ENCODE measurements around the gene MTMR6.

MTMR6 gene

DNA sequence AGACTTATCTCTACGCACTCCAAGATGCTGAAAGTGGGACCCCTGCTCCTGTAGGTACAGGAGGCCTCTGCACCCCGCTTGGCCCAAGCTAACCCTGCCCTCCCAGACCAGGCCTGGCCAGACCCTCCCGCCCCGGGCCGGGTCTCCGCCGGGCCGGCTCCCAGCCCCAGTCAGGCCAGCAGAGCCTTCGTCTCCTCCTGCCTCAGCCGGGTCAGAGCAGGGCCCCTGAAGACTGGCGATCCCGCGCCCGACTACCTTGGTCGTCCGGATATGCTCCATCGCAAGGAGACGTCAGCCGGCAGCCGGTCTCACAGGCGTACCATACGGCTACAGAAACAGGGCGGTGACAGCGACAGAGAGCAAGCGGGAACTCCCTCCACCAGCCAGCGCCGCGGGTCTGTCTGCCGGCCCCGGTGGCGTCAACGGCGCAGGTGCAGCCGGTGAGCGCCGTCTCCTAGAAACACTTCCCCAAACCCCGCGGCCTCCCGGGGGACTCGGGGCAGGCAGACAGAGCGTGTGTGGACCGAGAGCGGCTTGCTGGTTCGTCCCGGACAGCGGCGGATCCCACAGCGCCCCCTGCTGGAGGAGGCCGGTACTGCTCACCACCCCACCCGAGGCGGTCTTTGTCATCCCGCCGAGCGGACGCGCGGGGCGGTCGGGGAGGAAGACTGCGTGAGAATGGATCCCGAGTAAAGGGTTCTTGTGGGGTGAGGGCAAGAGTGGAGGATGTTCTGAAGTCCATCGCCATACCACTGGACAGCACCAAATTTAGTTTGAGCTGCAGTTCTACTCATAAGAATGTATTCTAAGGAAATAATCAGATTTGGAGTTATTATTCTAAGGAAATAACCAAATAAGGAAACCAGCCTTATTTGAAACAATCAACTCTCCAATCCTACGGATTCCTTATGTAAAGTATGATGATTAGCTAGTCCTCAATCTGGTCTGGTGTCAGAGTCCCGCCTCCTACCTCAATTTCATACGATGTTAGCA is at the start of gene MTMR6:
MTMR6 (minus strand) TSS at position 520 of the 993 bp plus-strand sequence; CDS start at position 279, 241 bp downstream.
- peak; percentile 85 for DNase-seq

DNA sequence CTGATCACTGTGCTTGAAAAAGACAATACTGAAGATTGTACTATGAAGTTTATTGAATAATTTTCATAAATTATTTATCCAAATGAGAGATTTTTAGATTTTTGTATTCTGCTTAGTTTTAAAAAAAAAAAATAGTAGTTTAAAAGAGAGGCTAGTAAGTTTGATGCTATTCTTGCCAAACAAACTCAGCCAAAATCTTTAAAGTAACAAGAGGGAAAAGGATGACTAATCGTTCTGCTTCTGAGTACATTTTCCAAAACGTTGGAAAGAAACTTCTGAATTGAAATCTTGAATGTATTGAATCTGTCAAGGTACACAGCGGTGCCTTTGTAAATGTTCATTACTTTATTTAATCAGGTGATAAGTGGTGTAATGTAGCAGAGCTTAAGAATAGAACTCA is 48.6 kb upstream of the MTMR6 start:
- no peak for DNase-seq

DNA sequence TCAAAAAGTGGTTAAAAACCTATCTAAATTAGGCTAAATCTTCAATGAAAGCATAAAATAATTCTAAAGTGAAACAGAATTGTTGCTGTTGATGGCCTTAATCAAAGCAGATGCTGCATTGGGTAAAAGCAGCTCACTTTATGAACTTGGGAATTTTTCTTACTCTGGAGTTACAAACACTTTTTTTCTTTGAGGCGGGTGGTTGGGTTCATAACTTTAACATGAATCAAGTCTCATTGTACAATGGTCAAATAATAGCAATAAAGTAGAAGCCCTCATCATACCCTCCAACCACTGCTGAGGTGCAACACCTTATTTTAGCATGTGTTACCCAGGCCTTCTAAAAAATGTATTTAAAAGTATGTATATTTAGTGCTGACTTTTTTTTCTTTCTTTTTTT is 43.3 kb upstream of the MTMR6 start:
- peak; percentile 28 for DNase-seq

DNA sequence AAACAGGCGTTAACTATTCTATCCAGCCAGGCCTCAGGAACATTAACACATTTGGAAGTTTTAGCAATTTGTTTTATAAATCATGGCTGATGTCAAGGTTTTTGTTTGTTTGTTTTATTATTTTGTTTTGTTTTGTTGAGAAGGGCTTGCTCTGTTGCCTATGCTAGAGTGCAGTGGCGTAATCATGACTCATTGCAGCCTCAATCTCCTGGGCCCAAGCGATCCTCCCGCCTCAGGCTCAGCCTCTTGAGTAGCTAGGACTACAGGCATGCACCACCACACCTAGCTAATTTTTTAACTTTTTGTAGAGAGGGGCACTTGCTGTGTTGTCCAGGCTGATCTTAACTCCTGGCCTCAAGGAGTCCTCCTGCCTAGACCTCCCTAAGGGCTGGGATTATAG is 42.4 kb upstream of the MTMR6 start:
- DNase-seq: peak; percentile 5

DNA sequence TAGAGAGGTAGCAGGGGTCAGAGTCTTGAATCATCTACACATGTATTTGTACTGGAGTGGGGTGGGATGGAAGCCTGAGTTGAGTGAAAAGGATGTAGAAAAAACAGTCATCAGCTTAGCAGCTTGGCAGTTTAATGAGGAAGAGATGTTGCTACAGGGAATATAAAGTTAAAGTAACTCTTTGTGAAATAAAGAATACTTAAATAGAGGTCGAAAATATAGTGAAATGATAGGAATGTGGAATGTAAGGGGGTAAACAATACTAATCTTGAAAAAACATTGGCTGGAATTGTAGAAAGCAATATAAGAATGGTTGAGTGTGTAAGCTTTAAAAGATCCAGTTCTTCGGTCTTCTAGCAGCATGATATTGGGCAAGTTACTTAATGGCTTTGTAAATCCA is 36.8 kb upstream of the MTMR6 start:
- no peak for DNase-seq

DNA sequence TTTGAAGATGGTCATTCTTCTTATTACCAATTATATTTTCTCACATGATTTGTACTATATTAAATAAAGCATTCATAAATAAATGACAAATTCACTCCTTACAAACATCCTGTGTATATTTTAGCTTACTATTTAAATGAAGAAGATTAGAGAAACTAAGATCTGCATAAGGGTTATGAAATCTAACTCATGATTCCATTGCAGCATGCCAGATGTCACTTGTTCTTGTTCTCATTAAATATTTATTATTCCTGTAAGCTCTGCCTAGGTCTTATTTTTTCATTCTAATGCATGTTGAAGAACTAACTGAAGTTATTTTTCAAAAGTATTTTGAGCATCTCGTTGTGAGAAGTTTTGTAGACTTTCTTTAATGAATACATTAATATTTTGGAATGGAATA is 32.5 kb upstream of the MTMR6 start:
- no peak for DNase-seq

DNA sequence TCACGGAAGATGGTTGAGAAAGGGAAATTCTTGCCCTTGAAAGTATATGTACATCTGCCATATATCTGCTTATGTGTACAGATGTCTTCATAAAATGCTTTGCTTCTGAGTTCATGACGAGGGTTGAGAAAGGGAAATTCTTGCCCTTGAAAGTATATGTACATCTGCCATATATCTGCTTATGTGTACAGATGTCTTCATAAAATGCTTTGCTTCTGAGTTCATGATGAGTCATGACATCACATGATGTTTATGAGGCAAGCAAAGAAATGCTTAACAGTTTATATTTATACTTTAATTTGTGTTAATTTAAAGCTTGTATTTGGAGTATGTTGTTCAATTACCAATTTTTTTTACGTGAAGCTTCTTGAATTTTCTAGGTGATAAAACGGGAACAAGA is 31.7 kb upstream of the MTMR6 start:
- DNase-seq: peak; percentile 57

DNA sequence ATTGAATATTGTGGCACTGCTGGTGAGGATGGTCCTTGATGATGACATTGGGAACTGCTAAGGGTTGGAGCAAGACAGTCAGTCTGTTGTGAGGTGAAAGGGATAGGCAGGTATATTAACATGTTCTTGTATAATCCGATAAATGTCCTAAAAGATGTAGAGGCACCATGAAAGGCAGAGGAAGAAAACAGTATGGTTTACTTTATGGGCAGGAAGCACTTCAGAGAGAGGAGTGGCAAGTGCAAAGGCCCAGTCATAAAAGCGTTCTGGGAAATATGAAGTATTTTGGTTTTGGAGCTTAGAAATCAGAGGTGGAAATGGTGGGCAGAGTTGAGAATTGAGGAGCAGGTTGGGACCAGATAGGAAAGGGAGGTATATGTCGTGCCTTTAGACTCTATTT is 23.6 kb upstream of the MTMR6 start:
- no peak for DNase-seq

DNA sequence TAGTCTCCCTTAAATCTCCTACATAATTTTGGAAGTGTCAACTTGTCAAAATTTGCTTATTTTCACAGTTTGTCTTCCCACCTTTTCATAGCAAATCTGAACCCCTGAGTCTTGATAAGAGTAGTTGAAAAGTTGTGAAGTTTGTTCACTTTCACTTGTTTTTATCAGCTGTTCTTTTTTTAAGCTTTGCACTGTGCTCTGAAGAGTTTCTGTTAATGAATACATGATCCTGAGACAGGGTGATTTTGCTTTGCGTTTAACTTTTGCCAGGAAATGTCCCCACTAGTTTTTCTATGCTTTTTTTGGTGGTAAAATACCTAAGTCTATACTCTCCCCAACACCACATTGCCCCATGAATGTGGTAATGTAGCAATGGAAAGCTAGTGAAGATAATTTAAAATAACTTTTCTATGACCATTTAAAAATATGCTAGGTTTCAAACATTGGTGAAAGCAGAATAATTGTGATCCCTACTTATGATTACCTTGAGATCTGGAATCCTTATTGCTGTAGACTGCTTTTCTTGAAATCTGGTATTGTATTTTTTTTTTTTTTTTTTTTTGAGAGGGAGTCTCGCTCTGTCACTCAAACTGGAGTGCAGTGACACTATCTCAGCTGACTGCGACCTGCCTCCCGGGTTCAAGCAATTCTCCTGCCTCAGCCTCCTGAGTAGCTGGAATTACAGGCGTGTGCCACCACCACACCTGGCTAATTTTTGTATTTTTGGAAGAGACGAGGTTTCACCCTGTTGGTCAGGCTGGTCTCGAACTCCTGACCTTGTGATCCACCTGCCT is 19.6 kb upstream of the MTMR6 start:
- no peak for DNase-seq

DNA sequence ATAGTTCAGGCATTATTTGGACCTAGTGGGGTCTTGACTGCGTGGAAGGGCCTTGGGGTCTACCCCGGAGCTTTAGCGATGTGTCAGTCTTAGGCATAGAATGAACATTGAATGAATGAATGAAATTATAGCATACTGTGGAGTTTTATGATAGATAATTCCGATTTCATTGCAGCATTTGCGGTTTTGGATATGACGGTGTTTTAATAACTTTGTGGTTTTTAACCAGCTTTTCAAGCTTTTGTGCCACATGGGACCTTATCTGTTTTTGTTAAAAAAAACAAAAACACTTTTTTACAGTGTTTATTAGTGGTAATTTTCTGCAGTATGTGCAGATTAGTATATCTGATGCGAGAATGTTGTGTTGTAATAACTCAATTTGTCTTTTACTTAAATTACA is 14.8 kb upstream of the MTMR6 start:
- no peak for DNase-seq

DNA sequence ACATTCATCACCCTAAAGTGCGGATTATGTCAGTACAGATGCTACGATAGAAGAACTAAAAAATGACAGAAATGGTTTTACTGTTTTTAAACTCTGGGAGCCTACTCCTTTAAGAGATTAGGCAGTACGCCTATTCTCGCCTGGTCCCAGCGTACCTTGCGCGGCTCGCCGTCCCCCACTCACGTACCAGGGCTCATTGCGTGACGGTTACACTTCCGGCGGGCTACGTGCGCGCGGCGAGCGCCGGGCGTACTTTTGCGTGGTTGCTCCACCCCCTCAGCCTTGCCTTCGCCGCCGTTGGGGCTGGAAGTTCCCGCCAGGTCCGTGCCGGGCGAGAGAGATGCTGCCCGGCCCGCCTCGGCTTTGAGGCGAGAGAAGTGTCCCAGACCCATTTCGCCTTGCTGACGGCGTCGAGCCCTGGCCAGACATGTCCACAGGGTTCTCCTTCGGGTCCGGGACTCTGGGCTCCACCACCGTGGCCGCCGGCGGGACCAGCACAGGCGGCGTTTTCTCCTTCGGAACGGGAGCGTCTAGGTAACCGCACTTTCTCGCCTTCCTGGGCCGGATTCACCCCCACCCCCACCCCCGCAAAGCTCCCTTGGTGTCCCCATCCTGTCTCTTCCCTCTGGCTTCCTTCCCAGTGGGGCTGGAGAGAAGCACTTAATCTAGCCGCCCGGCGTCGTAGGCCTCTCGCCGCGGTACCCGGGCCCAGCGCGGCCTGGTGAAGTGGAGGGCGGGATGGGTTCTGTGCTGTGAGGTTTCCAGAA is 14.2 kb upstream of the MTMR6 start, which contains the start of gene NUP58:
NUP58 (plus strand) TSS at position 279 of the 767 bp plus-strand sequence; CDS start at position 428, 149 bp downstream.
- DNase-seq: peak; percentile 96

DNA sequence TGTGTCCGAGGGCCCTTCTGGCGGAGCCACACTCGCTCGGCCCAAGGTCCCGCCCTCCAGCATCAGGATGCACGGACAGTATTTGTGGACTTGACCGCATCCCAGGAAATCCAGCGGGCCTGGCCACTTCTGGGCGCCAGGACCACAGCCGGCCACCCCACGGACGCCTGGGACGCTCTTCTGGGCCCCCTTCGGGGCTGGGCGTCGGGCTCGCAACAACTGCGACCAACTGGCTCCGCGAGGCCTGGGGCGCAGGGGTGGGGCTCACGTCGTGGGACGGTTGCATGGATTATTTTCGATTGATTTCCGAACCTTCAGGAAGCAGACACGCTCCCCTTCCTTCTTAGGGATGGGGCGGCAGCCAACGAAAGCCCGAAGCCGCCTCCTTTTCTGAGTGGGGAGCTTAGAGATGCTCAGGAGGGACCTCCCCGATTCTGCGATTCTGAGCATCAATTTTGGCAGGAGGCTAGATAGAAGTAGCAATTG is 13.6 kb upstream of the MTMR6 start:
- DNase-seq: peak; percentile 39

DNA sequence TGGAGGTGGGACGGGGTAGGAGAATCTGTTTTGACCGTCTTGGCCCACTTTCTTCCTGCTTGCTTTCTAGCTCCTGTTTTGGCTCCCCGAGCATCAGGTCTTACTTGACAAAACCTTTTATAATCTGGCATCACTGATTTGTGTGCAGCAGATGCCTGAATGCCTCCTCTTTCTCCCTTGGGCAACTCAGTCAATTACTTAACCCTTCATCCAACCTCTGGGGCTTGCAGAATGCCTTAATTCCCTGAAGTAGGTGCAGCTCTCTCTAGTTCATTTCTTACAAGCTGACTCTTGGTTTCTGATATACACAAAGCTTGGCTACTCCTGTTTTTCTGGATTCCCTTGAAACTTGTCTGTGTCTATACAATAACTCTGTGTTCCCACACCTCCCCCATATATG is 8.4 kb upstream of the MTMR6 start:
- DNase-seq: no peak

DNA sequence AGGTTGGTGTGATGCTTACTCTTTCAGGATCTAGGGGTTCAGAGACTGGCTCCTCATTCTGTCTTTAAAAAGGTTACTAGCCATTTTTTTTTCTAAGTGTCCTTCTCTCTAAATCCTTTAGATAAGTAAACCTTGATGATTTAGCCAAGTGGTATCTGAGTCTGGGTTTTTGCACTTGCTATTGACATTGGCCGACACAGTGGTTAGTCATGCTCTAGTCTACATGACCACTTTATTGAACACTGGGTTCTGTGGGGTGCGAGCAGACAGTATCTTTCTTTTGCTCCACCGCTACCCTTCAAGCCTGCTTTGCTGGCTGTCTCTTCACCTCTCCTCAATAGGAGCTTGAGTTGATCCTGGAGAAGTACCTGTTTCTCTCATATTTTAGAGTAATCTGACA is 7.9 kb upstream of the MTMR6 start:
- DNase-seq: no peak

DNA sequence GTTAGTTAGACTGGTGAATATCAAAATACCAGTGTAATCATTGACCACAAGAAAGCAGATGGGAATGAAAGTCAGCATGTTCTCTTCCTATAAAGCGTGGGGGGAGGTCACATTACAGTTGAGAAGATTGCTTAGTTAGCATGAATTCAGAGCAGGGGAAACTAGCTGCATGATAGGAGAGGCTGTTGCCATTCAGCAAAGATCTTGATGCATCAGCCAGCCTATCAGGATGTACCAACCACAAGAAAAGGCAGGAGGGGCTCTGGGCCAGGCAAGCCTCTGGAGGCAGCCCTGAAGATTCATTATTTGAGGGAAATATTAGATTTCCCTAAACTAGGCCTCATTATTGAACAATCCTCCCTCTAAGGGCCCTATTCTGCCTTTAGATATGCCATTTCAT is 5.0 kb upstream of the MTMR6 start:
- no peak for DNase-seq

DNA sequence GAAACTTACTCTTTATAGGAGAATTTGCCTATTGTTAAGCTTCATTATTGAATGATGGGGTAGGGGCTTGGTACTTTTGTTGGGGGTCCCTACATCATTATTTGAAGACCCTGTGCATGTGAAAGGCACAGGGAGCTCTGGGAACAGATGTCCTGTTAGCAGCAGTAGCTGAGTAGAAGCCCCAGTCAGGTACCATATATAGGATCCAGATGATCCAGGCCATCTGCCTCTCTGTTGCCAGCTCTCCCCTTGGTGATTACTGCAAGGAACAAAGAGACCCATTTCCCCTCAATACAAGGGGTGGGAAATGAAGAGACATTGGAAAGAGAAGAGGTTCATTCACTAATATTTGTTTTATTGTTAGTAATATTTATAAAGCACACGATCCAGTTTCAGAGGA is 4.4 kb upstream of the MTMR6 start:
- no peak for DNase-seq

DNA sequence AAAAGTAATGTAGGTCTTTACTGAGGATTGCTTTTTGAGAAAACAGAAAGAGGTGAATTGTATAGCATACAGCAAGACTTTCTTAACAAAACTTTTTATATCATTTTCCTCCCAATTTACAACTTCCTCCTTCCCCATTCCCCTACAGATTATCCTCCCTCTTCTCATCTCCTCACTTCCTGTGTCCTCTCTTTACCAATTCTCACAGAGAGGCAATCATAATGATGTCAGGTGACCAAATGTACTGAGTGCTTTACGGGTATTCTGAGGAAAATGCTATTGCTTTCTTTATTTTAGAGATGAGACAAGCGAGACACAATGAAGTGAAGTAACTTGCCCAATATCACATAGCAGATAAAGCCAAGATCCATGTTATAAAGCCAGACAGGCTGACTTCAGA is 1.7 kb upstream of the MTMR6 start:
- DNase-seq: no peak

DNA sequence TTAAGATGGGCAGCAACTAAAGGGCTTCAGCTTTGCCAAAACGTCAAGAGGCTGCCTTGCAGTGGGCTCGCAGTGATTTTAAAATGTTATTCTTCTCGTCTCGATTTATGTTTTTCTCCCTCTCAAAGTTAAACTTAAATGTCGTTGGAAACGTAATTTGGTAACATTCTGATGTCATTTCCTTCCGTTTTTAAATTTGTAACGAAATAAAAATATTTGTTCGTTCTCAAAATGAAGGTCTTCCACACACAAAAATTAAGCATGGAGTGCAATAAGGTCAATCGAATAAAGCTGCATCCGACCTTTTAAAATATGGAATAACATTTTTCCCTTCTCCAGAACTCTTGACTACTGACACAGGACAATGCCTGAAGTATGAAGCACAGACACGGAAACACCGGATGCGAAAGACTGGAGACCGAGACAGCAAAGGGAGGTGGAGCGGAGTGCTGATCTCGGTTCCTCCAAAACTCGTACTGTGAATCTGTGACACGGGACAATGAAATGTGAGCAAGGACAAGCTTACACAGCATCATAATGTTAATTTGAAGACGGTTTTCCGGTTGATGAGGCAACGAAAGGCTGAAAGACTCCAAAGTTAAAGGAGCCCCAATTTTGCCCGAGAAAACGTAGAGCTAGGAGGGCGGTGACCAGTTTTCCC is 850 bp downstream of the MTMR6 start:
- DNase-seq: peak; percentile 53

DNA sequence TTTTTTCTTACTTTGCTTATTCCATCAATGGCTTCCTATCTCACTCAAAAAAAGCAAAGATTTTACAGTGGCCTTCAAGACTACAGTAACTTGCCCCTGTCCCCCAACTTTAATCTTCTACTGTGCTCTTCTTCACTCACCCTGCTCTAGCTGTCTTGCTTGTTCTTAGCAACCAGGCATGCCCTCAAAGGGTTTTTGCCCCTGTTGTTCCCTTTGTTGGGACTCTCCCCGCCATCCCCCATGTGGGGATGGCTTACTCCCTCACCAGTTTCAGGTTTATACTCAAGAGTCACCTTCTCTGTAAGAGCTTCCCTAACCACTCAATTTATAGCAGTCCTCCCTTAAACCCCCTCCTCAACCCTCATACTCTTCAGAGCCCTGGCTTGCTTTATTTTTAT is 5.4 kb downstream of the MTMR6 start:
- no peak for DNase-seq

DNA sequence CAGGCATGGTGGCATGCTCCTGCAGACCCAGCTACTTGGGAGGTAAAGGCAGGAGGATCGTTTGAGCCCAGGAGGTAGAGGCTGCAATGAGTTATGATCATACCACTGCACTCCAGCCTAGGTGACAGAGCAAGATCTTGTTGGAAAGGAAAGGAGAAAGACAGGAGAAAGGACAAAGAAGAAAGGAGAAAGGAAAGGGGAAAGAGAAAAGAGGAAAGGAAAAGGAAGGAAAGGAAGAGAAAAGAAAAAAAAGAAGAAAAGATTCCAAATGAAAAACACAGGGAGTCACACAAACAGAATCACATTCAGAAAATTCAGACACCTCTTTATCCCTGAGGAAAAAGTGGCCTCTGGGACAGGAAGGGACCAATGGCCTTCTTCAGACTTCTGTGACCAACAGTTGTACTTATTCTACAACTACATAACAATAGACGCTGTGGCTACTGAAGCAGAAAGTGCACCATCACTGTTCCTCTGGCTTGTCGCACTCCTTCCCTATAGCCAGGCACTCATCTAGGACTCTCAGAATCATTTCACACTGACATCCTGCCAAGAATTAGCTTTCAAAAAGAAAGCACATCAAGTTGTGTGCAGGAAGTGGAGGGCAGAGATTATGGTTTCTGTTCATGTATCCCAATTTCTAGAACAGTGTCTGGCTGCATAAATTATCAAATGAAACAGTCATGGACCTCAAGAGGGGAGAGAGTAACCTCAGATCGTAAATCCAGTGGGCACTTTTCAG is 5.9 kb downstream of the MTMR6 start:
- no peak for DNase-seq

DNA sequence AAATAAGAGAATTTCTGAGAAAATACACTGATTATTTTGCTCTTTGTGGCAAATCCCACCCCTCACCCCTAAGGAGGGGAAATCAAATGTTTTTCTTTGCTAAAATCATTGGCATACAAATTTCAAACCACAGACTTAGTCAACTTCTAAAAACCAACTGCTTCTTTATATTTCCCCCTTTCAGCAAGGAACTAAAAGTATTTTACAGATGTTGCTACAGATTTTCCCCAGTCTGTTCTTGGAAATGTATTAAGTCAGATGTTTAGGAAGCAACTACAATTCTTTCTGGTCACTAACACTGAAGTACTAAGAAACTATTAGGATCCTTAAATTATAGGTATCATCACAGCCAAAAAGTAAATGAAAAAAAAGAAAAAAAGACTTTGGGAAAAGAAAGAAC is 6.9 kb downstream of the MTMR6 start:
- DNase-seq: no peak

DNA sequence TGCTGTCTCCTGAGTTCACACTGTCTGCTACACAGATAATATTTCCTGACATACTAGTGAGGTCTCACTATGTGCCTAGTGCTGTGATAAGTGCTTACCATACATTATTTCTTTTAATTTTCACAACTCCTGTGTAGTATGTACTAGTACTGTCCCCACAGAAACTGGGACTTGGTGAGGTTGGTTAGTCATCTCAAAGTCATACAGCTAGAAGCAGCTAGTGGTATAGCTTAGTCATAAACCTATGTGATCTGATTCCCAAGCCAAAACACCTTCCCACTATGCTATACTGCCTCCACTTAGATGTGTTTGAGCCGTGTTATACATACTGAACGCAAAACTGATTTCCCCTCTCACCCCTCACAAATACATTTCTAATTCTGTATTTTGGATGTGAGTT is 10.5 kb downstream of the MTMR6 start:
- DNase-seq: peak; percentile 54

Measured in fibroblast of skin of right biceps (primary cell).